Panc1 (cell line): ENCODE measurements around the gene PARM1. TPM values are rescaled to one million over a fixed set of nuclear protein-coding genes. Genes with fewer than 3 reads are reported as not detected.

Source experiments
- ATAC-seq: fragments of 200-7000 bp; cut with Tn5 transposase; 2 replicates; pipeline ENCODE4 v1.9.1; 2020; ENCODE audit warnings: mild to moderate bottlenecking, moderate library complexity
- BruUV-seq: library from RNA; stranded (reverse); fragments of 400-500 nt; replicated peaks from 2 replicates; lab custom pipeline; 2021; lab: Mats Ljungman, UMichigan
- CTCF ChIA-PET: fragments of 300-600 bp; sonication (Branson Sonifier 250); formaldehyde crosslinking; loops from one replicate; lab custom pipeline; 2022; ENCODE audit warnings: antibody characterized with exemption; lab: Charles Lee
- POLR2A ChIA-PET: fragments of 300-600 bp; sonication (Branson Sonifier 250); formaldehyde crosslinking; loops from one replicate; lab custom pipeline; 2022; ENCODE audit warnings: antibody characterized with exemption; lab: Charles Lee
- DNase-seq: peaks from one replicate; pipeline ENCODE4 v3.0.0-alpha.2; 2010; ENCODE audit warnings: low read depth, low spot score
- H3K27ac ChIP-seq: 2 replicates; pipeline ENCODE4 v1.5.1; 2011; ENCODE audit warnings: mild to moderate bottlenecking, low read length, inconsistent platforms
- H3K27me3 ChIP-seq: fragments of 200-500 bp; sonication (Bioruptor generic); 2 replicates; pipeline ENCODE4 v1.6.0; 2014; ENCODE audit warnings: low read length, inconsistent platforms; ENCODE audit not compliant: control insufficient read depth, insufficient read depth
- H3K36me3 ChIP-seq: fragments of 200-500 bp; sonication (Bioruptor generic); 2 replicates; pipeline ENCODE4 v1.5.1; 2014; ENCODE audit warnings: inconsistent platforms, mild to moderate bottlenecking, low read length, moderate library complexity; ENCODE audit not compliant: control insufficient read depth, insufficient read depth
- H3K4me1 ChIP-seq: 2 replicates; pipeline ENCODE4 v1.5.1; 2011; ENCODE audit warnings: inconsistent platforms, mild to moderate bottlenecking, low read length, moderate library complexity; ENCODE audit not compliant: control insufficient read depth, insufficient read depth
- H3K4me3 ChIP-seq, 2 experiments: 2 replicates each; pipeline ENCODE4 v1.5.1; 2011 to 2012; ENCODE audit warnings: low read depth in 2 of 2, low read length in 2 of 2, mild to moderate bottlenecking in 2 of 2, inconsistent platforms in 1 of 2, moderate library complexity in 1 of 2
- H3K9me3 ChIP-seq: fragments of 200-500 bp; sonication (Bioruptor generic); 2 replicates; pipeline ENCODE4 v1.5.1; 2014; ENCODE audit warnings: low read depth, mild to moderate bottlenecking, inconsistent platforms, low read length, moderate library complexity; ENCODE audit not compliant: control insufficient read depth, insufficient read depth
- POLR2AphosphoS5 ChIP-seq: IDR thresholded peaks from 2 replicates; pipeline ENCODE4 v1.6.1; 2012; ENCODE audit warnings: mild to moderate bottlenecking, low read depth, low read length, moderate library complexity
- REST ChIP-seq, 2 experiments: IDR thresholded peaks; 2 replicates each; pipeline ENCODE4 v1.6.1; 2011 to 2012; ENCODE audit warnings: low read depth in 2 of 2, control low read depth in 1 of 2, low read length in 1 of 2, mild to moderate bottlenecking in 1 of 2, moderate library complexity in 1 of 2; ENCODE audit not compliant: insufficient read depth in 1 of 2
- SIN3A ChIP-seq: IDR thresholded peaks from 2 replicates; pipeline ENCODE4 v1.6.1; 2012; ENCODE audit warnings: low read depth, mild to moderate bottlenecking, low read length, moderate library complexity, borderline replicate concordance; ENCODE audit not compliant: insufficient read depth
- TCF7L2 ChIP-seq: IDR thresholded peaks from 2 replicates; pipeline ENCODE4 v1.6.1; 2011; ENCODE audit warnings: mild to moderate bottlenecking, low read depth, low read length, inconsistent platforms
- in situ Hi-C: cut with HindIII; loops from 2 replicates; pipeline ENCODE4 v1.10.0; 2016; ENCODE audit warnings: low sequenced_read_pairs, low pct_unique_long_range_greater_than_20kb
- intact Hi-C: fragments of 100-400 bp; cut with micrococcal nuclease; formaldehyde crosslinking; loops from one replicate; pipeline ENCODE4 v1.10.0; 2022; ENCODE audit not compliant: unreplicated experiment
- total RNA-seq: library from RNA; stranded (reverse); gene quantifications from one replicate; pipeline ENCODE4 v1.2.1, GENCODE V29; 2021; ENCODE audit not compliant: unreplicated experiment
- TF ChIP-seq, protein P1 (sequence below): fragments of 450-650 bp; IDR thresholded peaks from 2 replicates; pipeline ENCODE4 v1.5.1; 2017; ENCODE audit warnings: mild to moderate bottlenecking

The PARM1 gene
- total RNA-seq, 1 experiment from 2014 or later: 0.21 TPM

- Histone ChIP-seq H3K27ac (no peak overlapping the region), H3K36me3 (no peaks in the 10 kb centered on the region), H3K4me3 (no peak overlapping the region), H3K9me3 (no peaks in the 10 kb centered on the region), H3K4me1 (no peaks in the 10 kb centered on the region), H3K27me3 (no peaks in the 10 kb centered on the region)
- no TSS peak for BruUV-seq
- ChIA-PET POLR2A (no interaction called here), CTCF (no interaction called here)
- DNase-seq (no peak), ATAC-seq (no peak)
- in situ Hi-C loops: no loop called here
- no peak for TF ChIP-seq TCF7L2
- TF ChIP-seq POLR2AphosphoS5: no peak
- no peak for TF ChIP-seq REST (IDR thresholded peaks at IDR 0.05; ENCODE audit: insufficient read depth in 1 of 2, low read depth in 2 of 2, low read length in 1 of 2)
- TF ChIP-seq SIN3A: no peak
- TF ChIP-seq, protein P1, sequence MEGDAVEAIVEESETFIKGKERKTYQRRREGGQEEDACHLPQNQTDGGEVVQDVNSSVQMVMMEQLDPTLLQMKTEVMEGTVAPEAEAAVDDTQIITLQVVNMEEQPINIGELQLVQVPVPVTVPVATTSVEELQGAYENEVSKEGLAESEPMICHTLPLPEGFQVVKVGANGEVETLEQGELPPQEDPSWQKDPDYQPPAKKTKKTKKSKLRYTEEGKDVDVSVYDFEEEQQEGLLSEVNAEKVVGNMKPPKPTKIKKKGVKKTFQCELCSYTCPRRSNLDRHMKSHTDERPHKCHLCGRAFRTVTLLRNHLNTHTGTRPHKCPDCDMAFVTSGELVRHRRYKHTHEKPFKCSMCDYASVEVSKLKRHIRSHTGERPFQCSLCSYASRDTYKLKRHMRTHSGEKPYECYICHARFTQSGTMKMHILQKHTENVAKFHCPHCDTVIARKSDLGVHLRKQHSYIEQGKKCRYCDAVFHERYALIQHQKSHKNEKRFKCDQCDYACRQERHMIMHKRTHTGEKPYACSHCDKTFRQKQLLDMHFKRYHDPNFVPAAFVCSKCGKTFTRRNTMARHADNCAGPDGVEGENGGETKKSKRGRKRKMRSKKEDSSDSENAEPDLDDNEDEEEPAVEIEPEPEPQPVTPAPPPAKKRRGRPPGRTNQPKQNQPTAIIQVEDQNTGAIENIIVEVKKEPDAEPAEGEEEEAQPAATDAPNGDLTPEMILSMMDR: no peak
- intact Hi-C loops: no loop called here
Measured at GRCh38 chr4:75025431-75025830, 92.5 kb downstream of the PARM1 start.

- TF ChIP-seq SIN3A (no peak), POLR2AphosphoS5 (no peak), TCF7L2 (no peak), REST (IDR thresholded peaks at IDR 0.05; ENCODE audit: insufficient read depth in 1 of 2, low read depth in 2 of 2, low read length in 1 of 2) (no peak)
- TF ChIP-seq, protein P1: no peak
- no peak for ATAC-seq
- no TSS peak for BruUV-seq
- intact Hi-C loops: no loop called here
- no peak for DNase-seq
- Histone ChIP-seq H3K4me1 (no peaks in the 10 kb centered on the region), H3K27me3 (no peaks in the 10 kb centered on the region), H3K9me3 (no peaks in the 10 kb centered on the region), H3K27ac (no peak overlapping the region), H3K36me3 (no peaks in the 10 kb centered on the region), H3K4me3 (no peak overlapping the region)
- ChIA-PET POLR2A (no interaction called here), CTCF (no interaction called here)
- in situ Hi-C loops: no loop called here
Measured at GRCh38 chr4:75028196-75028854, 95.4 kb downstream of the PARM1 start.
